GM10266 (cell line): ENCODE results near the gene LRRC26.
"Not testable (repeated sequence)": the region's sequence is repeated elsewhere in the genome, so short reads cannot be mapped to it uniquely, and the experiment has no call there.

ENCODE experiments used
- DNase-seq: peaks from one replicate; pipeline ENCODE4 v3.0.0; 2012; ENCODE audit errors: extremely low spot score
- CTCF ChIP-seq: IDR thresholded peaks from 2 replicates; pipeline ENCODE4 v1.5.1; 2012; ENCODE audit warnings: mild to moderate bottlenecking, low read depth; ENCODE audit not compliant: control insufficient read depth, insufficient read depth; ENCODE audit errors: missing control alignments

LRRC26 gene

DNA sequence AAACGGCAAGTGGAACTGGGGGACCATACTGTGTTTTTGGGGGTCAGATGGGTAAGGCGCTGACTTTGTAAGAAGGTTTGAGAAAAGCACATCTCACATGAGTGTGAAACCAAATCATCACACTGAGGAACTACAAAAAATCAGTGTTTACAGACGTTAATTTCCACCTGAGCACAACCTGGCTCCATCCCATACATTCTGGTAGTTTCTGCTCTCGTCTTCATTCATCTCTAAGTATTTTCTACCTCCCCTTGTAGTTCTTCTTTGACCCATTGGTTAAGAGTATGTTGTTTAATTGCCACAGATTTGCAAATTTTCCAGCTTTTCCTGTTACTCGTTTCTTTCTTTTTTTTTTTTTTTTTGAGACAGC lies 46.4 kb downstream of the LRRC26 start:
- no peak for TF ChIP-seq CTCF

DNA sequence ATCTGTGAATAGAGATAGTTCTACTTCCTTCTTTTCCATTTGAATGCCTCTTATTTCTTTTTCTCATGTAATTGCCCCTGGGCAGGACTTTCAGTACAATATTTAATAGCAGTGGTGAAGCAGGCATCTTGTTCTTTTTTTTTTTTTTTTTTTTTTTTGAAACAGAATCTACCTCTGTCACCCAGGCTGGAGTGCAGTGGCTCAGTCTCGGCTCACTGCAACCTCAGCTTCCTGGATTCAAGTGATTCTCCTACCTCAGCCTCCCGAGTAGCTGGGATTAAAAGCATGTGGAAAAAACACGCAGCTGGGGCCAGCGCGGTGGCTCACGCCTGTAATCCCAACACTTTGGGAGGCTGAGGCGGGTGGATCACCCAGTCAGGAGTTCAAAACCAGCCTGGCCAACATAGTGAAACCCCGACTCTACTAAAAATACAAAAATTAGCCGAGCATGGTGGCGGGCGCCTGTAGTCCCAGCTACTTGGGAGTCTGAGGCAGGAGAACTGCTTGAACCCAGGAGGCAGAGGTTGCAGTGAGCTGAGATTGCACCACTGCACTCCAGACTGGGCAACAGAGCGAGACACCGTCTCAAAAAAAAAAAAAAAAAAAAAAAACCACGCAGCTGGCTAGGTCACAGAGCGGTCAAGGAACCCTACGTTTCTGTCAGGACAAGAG lies 46.9 kb downstream of the LRRC26 start:
- not testable (repeated sequence) for DNase-seq

More for the DNA sequence above, 46.4 kb downstream of the LRRC26 start:
- DNase-seq: no peak

DNA sequence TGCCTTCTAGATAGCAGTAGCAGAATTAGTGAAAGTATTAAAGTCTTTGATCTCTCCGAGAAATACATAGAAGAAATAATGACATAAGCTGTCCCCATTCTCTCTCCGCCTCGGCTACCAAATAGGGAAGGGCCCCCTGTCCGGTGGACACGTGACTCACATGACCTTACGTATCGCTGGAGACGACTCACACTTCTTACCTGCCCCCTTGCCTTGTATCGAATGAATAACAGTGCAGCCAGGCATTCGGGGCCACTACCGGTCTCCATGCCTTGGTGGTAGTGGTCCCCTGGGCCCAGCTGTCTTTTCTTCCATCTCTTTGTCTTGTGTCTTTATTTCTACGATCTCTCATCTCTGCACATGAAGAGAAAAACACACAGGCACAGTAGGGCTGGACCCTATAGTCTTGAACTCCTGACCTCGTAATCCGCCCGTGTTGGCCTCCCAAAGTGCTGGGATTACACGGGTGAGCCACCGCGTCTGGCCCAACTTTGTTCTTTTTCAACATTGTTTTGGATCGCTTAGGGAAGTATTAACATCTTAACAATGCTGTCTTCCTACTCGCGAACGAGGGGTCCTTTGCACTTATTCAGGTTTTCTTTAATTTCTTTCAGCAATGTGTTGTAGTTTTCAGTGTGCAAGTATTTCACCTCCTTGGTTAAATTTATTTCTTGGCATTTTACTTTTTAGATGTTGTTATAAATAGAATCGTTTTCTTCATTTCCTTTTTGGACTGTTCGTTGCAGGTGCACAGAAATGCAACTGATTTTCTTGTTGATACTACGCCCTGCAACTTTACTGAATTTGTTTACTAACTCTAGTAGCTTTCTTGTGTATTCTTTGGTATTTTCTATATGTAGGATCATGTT lies 47.7 kb downstream of the LRRC26 start:
- DNase-seq: not testable (repeated sequence)
